OCI-LY7 (cell line): Measurements from ENCODE around the gene MCM10.

Experiments
- EZH2phosphoT487 ChIP-seq: fragments of 200-600 bp; sonication (generic); IDR thresholded peaks from 2 replicates; pipeline ENCODE4 v1.6.1; 2018; ENCODE audit warnings: low read depth, borderline replicate concordance, mild to moderate bottlenecking, mixed run types, antibody characterized with exemption, low read length, moderate library complexity, mixed read lengths
- TF ChIP-seq, protein P1 (sequence below): fragments of 200-600 bp; sonication (generic); conservative IDR thresholded peaks from 2 replicates; pipeline ENCODE4 v1.5.1; 2014; ENCODE audit warnings: mild to moderate bottlenecking, antibody characterized with exemption, low read length, moderate library complexity, mixed read lengths

DNA sequence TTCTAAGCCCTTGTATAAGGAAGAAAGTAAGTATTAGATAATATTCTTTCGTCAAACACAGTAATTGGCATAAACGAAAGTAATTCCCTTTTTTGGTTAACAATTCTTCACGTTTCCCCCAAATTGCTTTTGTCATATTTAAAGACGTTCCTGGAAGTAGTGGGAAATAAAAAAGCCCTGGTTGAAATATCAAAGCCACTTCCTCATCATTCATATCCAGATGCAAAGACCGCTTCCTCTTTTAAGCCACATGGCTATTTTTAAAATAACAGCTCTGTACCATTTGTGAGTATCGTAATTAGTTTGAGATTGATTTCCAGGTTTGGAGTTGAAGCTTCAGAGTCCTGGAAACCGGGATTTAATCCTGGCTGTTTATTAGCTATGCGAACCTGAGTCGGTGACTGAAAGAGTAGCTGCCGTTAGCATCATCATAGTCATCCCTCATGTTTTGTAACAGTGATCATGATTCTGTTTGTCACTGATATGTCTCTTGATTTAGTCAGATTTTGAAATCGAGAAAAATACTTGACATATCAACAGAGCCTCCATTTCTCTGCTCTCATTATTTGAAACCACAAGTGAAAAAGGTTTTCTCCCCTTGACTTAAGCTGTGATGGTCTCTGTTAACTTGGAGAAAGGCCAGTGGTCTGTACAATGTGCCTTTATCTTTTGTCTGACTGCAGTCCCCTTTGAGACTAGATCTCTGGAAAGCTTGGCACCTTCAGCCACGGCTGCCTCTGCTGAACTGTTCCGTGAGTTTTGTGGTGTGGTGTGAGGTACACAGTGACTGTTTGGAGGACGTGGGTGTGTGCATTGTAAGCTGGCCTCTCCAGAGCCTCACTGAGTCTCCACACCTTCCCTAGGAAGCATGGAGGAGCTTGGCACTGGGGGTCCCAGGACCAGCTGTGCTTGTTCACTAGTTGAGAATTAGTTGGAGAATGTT, 43.2 kb upstream of the MCM10 start:
- TF ChIP-seq, protein P1, sequence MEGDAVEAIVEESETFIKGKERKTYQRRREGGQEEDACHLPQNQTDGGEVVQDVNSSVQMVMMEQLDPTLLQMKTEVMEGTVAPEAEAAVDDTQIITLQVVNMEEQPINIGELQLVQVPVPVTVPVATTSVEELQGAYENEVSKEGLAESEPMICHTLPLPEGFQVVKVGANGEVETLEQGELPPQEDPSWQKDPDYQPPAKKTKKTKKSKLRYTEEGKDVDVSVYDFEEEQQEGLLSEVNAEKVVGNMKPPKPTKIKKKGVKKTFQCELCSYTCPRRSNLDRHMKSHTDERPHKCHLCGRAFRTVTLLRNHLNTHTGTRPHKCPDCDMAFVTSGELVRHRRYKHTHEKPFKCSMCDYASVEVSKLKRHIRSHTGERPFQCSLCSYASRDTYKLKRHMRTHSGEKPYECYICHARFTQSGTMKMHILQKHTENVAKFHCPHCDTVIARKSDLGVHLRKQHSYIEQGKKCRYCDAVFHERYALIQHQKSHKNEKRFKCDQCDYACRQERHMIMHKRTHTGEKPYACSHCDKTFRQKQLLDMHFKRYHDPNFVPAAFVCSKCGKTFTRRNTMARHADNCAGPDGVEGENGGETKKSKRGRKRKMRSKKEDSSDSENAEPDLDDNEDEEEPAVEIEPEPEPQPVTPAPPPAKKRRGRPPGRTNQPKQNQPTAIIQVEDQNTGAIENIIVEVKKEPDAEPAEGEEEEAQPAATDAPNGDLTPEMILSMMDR, result no peak
- no peak for TF ChIP-seq EZH2phosphoT487
